SJCRH30 (cell line): ENCODE data around the gene NR5A1. TPM values are rescaled to one million over a fixed set of nuclear protein-coding genes. Genes with fewer than 3 reads are reported as not detected.

ENCODE experiments used
- DNase-seq, 2 experiments: peaks; one replicate each; pipeline ENCODE4 v3.0.0-alpha.2; 2015 to 2020
- H3K27ac ChIP-seq: fragments of 250-450 bp; sonication (Bioruptor Pico); 2 replicates; pipeline ENCODE4 v1.5.1; 2020; ENCODE audit warnings: mild to moderate bottlenecking, moderate library complexity
- H3K27me3 ChIP-seq: fragments of 250-450 bp; sonication (Bioruptor Pico); 2 replicates; pipeline ENCODE4 v1.5.1; 2020; ENCODE audit warnings: mild to moderate bottlenecking, moderate library complexity
- H3K36me3 ChIP-seq: fragments of 250-450 bp; sonication (Bioruptor Pico); 2 replicates; pipeline ENCODE4 v1.5.1; 2020; ENCODE audit warnings: mild to moderate bottlenecking, moderate library complexity
- H3K4me1 ChIP-seq: fragments of 250-450 bp; sonication (Bioruptor Pico); 2 replicates; pipeline ENCODE4 v1.5.1; 2020; ENCODE audit warnings: mild to moderate bottlenecking, moderate library complexity
- H3K4me3 ChIP-seq: fragments of 250-450 bp; sonication (Bioruptor Pico); 2 replicates; pipeline ENCODE4 v1.5.1; 2020; ENCODE audit warnings: mild to moderate bottlenecking, moderate library complexity
- H3K9me3 ChIP-seq: fragments of 250-450 bp; sonication (Bioruptor Pico); replicated peaks from 2 replicates; pipeline ENCODE4 v1.5.1; 2020; ENCODE audit warnings: mild to moderate bottlenecking, moderate library complexity
- total RNA-seq: library from RNA; depleted of rRNA; stranded (reverse); fragments of >200 nt; shearing (Covaris generic); gene quantifications from 2 replicates; pipeline ENCODE4 v1.2.3, GENCODE V29; 2014

NR5A1 gene
- total RNA-seq, 1 experiment from 2014 or later = not detected

- H3K36me3 ChIP-seq = no peaks in the 10 kb centered on the region
- H3K4me3 ChIP-seq = no peak overlapping the region
- H3K27me3 ChIP-seq = no peaks in the 10 kb centered on the region
- H3K9me3 ChIP-seq = no peaks in the 10 kb centered on the region
- no peaks in the 10 kb centered on the region for H3K4me1 ChIP-seq
- DNase-seq = no peak
- no peak overlapping the region for H3K27ac ChIP-seq
Observed at GRCh38 chr9:124526174-124526573, 19.0 kb upstream of the NR5A1 start.

GRCh38 chr9:124522121-124523098 is 15.2 kb upstream of the NR5A1 start:
- Histone ChIP-seq H3K27ac (no peak overlapping the region), H3K9me3 (no peaks in the 10 kb centered on the region), H3K4me3 (no peak overlapping the region), H3K36me3 (no peaks in the 10 kb centered on the region), H3K27me3 (no peaks in the 10 kb centered on the region), H3K4me1 (no peaks in the 10 kb centered on the region)
- DNase-seq = no peak

- no peaks in the 10 kb centered on the region for H3K4me1 ChIP-seq
- no peak overlapping the region for H3K4me3 ChIP-seq
- H3K27me3 ChIP-seq = no peaks in the 10 kb centered on the region
- no peak for DNase-seq
- no peak overlapping the region for H3K27ac ChIP-seq
- H3K9me3 ChIP-seq = no peaks in the 10 kb centered on the region
- H3K36me3 ChIP-seq = no peaks in the 10 kb centered on the region
Observed at GRCh38 chr9:124521142-124521541, 13.9 kb upstream of the NR5A1 start.

GRCh38 chr9:124520206-124520596 is 13.0 kb upstream of the NR5A1 start:
- H3K27ac ChIP-seq = no peak overlapping the region
- H3K4me1 ChIP-seq = no peaks in the 10 kb centered on the region
- H3K36me3 ChIP-seq = no peaks in the 10 kb centered on the region
- H3K9me3 ChIP-seq = no peaks in the 10 kb centered on the region
- no peaks in the 10 kb centered on the region for H3K27me3 ChIP-seq
- no peak for DNase-seq
- H3K4me3 ChIP-seq = no peak overlapping the region

DNA sequence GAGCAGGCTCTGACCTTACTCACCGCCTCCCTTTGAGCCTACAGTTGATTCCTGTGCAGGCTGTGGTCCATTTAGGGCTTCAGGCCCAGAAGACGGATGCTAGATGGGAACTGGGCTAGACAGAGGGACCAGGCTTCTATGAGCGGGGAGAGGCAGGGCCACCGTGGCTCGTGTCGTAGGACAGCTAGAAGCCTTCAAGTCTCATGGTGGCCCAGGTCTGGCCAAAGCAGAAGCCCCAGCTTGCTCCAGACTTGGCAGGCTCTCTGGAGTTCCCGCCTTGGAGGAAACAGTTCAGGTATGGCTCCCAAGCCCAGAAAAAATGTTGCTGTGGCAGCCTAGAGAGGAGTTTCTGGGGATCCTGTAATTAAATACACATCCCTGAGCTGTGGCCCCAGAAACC is 10.9 kb upstream of the NR5A1 start:
- no peaks in the 10 kb centered on the region for H3K36me3 ChIP-seq
- no peak for DNase-seq
- H3K9me3 ChIP-seq = no peaks in the 10 kb centered on the region
- H3K27me3 ChIP-seq = no peaks in the 10 kb centered on the region
- no peak overlapping the region for H3K27ac ChIP-seq
- H3K4me3 ChIP-seq = no peak overlapping the region
- H3K4me1 ChIP-seq = no peaks in the 10 kb centered on the region

DNA sequence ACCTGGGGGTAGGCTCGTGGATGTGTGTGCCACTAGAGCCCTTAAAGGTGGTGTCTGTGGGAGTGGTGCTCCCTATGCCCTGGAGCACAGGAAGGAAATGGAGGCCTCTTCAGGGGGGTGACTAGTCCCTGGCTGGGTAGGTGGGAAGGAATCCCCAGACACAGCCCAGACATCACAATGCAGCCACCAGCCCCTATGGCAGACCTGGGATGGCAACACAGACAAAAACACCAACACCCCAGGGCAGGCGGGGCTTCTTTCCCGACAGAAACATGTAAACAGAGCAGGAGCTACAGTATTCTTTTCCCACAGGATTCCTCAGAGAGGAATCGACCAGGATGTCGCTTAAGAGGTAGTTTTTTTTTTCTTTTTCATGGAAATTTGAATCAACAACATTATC is 10.4 kb upstream of the NR5A1 start:
- no peak for DNase-seq
- H3K4me1 ChIP-seq = no peaks in the 10 kb centered on the region
- H3K4me3 ChIP-seq = no peak overlapping the region
- H3K27ac ChIP-seq = no peak overlapping the region
- H3K9me3 ChIP-seq = no peaks in the 10 kb centered on the region
- no peaks in the 10 kb centered on the region for H3K36me3 ChIP-seq
- H3K27me3 ChIP-seq = no peaks in the 10 kb centered on the region

- Histone ChIP-seq H3K27ac (no peak overlapping the region), H3K27me3 (no peaks in the 10 kb centered on the region), H3K4me3 (no peak overlapping the region), H3K9me3 (no peaks in the 10 kb centered on the region), H3K4me1 (no peaks in the 10 kb centered on the region), H3K36me3 (no peaks in the 10 kb centered on the region)
- no peak for DNase-seq
Observed at GRCh38 chr9:124514874-124515273, 7.7 kb upstream of the NR5A1 start.

- H3K9me3 ChIP-seq = no peaks in the 10 kb centered on the region
- no peak overlapping the region for H3K4me3 ChIP-seq
- no peak overlapping the region for H3K27ac ChIP-seq
- no peaks in the 10 kb centered on the region for H3K4me1 ChIP-seq
- no peaks in the 10 kb centered on the region for H3K27me3 ChIP-seq
- no peaks in the 10 kb centered on the region for H3K36me3 ChIP-seq
- DNase-seq = no peak
Observed at GRCh38 chr9:124514125-124514524, 6.9 kb upstream of the NR5A1 start.

DNA sequence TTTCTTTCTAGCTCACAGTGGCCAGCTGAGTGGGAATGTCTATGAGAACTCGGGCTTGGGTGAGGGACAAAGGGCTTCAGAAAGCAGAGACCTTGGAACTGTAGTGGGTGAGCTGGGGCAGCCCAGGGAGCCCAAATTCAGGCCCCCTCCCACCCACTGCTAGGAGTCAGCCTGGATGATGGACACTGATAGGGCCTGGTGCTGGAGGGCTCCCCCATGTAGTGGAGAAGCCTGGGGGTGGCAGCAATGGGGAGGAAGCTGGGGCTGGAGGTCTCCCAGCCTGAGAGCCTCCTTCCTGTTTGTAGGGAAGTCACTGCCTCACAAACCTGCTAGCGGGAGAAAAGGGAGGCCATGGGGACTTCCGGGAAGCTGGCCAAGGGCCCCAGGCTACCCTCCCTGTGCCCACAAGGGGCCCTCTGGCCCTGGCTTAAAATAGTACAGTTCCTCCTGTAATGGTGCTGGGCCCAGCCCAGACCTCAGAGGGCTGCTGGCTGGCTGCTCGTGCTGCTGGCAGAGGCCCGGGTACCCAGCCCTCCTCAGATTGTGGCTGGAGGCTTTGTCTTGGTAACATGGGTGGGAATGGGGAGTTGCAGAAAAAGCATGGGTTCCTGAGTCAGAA is 6.3 kb upstream of the NR5A1 start:
- DNase-seq = peak; percentile 48 to 62
- no peaks in the 10 kb centered on the region for H3K27me3 ChIP-seq
- no peak overlapping the region for H3K27ac ChIP-seq
- H3K36me3 ChIP-seq = no peaks in the 10 kb centered on the region
- H3K4me1 ChIP-seq = no peaks in the 10 kb centered on the region
- no peak overlapping the region for H3K4me3 ChIP-seq
- no peaks in the 10 kb centered on the region for H3K9me3 ChIP-seq

GRCh38 chr9:124512806-124513204 is 5.6 kb upstream of the NR5A1 start:
- no peak overlapping the region for H3K4me3 ChIP-seq
- no peaks in the 10 kb centered on the region for H3K27me3 ChIP-seq
- no peaks in the 10 kb centered on the region for H3K4me1 ChIP-seq
- H3K27ac ChIP-seq = no peak overlapping the region
- H3K36me3 ChIP-seq = no peaks in the 10 kb centered on the region
- no peaks in the 10 kb centered on the region for H3K9me3 ChIP-seq
- DNase-seq = no peak

DNA sequence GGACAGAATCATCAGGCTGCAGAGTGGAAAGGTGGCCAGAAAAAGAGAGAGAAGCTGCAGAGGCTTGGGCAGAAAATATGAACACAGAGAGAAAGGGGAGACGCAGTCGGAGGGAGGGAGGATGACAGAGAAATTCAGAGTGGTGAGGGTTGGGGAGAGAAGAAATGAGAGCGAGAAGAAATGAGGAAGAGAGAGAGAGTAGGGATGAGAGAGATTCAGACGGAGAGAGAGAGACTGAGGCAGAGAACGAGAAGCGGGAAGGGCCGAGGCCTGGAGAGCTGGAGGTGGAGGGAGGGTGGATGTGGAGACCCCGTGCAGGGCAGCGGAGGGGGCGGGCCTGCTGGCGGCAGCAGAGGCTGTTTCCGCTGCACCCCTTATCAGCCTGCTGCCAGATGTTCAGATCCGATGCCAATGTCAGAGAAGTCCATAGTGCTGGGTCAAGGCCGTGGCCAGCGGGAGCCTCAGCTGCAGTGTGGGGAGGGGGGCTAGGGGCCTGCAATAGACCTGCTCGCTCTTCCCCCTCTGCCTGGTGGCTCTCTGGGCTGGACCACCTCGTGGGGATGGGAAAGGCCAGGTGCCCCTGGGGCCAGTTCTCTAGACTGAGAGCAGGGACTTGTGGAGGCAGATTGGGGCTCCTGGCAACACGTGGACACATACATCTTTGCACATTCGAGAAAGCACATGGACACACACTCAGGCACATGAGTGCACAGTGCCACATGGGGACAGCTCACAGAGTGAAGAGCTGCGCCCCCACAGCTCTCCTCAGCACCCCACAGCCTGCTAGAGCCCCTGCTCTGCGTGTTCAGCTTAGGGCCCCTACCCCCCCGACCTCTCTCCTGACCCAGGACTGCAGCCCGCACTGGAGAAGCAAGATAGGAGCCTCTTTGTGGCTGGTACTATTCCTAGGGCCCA is 4.9 kb upstream of the NR5A1 start:
- no peak for DNase-seq
- Histone ChIP-seq H3K27me3 (no peaks in the 10 kb centered on the region), H3K36me3 (no peaks in the 10 kb centered on the region), H3K27ac (no peak overlapping the region), H3K4me1 (no peaks in the 10 kb centered on the region), H3K4me3 (no peak overlapping the region), H3K9me3 (no peaks in the 10 kb centered on the region)

DNA sequence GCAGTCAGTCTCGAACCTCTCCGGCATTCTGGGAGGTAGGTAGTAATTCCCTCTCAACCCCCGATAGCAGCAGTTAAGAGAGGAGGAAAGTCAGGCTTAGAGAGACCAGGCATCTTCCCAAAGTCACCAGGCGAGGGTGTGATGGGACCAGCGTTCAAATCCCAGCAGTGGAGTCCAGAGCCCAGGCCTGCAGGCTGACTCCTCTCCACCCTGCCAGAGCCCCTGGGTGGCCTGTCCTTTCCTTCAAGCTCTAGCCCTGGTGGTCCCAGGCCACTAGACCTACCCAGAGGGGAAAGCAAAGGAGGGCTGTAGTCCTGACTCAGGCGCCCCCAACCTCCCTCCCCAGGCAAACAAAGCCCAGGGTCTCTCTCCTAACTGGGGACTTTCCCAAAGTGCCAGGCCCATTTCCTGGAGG is 4.2 kb upstream of the NR5A1 start:
- Histone ChIP-seq H3K4me1 (no peaks in the 10 kb centered on the region), H3K4me3 (no peak overlapping the region), H3K36me3 (no peaks in the 10 kb centered on the region), H3K27me3 (no peaks in the 10 kb centered on the region), H3K27ac (no peak overlapping the region), H3K9me3 (no peaks in the 10 kb centered on the region)
- DNase-seq = no peak

- H3K9me3 ChIP-seq = no peaks in the 10 kb centered on the region
- DNase-seq = no peak
- no peaks in the 10 kb centered on the region for H3K27me3 ChIP-seq
- H3K4me3 ChIP-seq = no peak overlapping the region
- H3K27ac ChIP-seq = no peak overlapping the region
- no peaks in the 10 kb centered on the region for H3K4me1 ChIP-seq
- no peaks in the 10 kb centered on the region for H3K36me3 ChIP-seq
Observed at GRCh38 chr9:124510650-124511425, 3.6 kb upstream of the NR5A1 start.

- no peaks in the 10 kb centered on the region for H3K36me3 ChIP-seq
Observed at GRCh38 chr9:124507880-124508423, 753 bp upstream of the NR5A1 start.

More at GRCh38 chr9:124507880-124508423, 753 bp upstream of the NR5A1 start:
- Histone ChIP-seq H3K4me3 (no peak overlapping the region), H3K27me3 (no peaks in the 10 kb centered on the region), H3K27ac (no peak overlapping the region), H3K4me1 (no peaks in the 10 kb centered on the region), H3K9me3 (no peaks in the 10 kb centered on the region)
- DNase-seq = no peak
